Natural killer cell (primary cell): Measurements from ENCODE around the gene HOXA2. TPM values are rescaled to one million over a fixed set of nuclear protein-coding genes. Genes with fewer than 3 reads are reported as not detected.

Experiments used
- ATAC-seq, 3 donors: fragments of 150-1000 bp in 2 of 3; fragments of 200-7000 bp in 1 of 3; cut with Tn5 transposase; 1 replicate in 1 of 3; 2 replicates in 2 of 3; pipeline ENCODE4 v1.10.0; 2021; ENCODE audit warnings: mild to moderate bottlenecking in 2 of 3, moderate library complexity in 2 of 3
- DNase-seq, 2 donors: peaks; one replicate each; pipeline versions ENCODE4 v3.0.0 to v3.0.0-alpha.2; 2013 to 2021; ENCODE audit warnings: mixed read lengths in 1 of 2
- H3K27ac ChIP-seq: one replicate; pipeline ENCODE4 v1.5.1; 2013; ENCODE audit warnings: mild to moderate bottlenecking, low read length
- H3K27me3 ChIP-seq: one replicate; pipeline ENCODE4 v1.6.1; 2013; ENCODE audit warnings: low read length; ENCODE audit not compliant: control insufficient read depth, insufficient read depth
- H3K36me3 ChIP-seq: one replicate; pipeline ENCODE4 v1.6.1; 2013; ENCODE audit warnings: low read length; ENCODE audit not compliant: control insufficient read depth, insufficient read depth
- H3K4me1 ChIP-seq: one replicate; pipeline ENCODE4 v1.6.1; 2013; ENCODE audit warnings: low read length; ENCODE audit not compliant: control insufficient read depth, insufficient read depth
- H3K4me3 ChIP-seq: one replicate; pipeline ENCODE4 v1.5.1; 2013; ENCODE audit warnings: low read length
- H3K9me3 ChIP-seq: one replicate; pipeline ENCODE4 v1.6.1; 2013; ENCODE audit warnings: low read length; ENCODE audit not compliant: control insufficient read depth, insufficient read depth
- H3K27ac Mint-ChIP-seq, 2 donors: one replicate each; pipeline ENCODE4 v1.8.0; 2022; ENCODE audit warnings: mild to moderate bottlenecking in 2 of 2, mixed read lengths in 2 of 2, moderate library complexity in 1 of 2
- H3K27me3 Mint-ChIP-seq, 2 donors: one replicate each; pipeline ENCODE4 v1.8.0; 2022; ENCODE audit warnings: low read depth in 2 of 2, mixed read lengths in 2 of 2
- H3K36me3 Mint-ChIP-seq: one replicate; pipeline ENCODE4 v1.8.0; 2022; ENCODE audit warnings: mixed read lengths
- H3K4me1 Mint-ChIP-seq, 2 donors: one replicate each; pipeline ENCODE4 v1.8.0; 2022; ENCODE audit warnings: mixed read lengths in 2 of 2
- H3K4me3 Mint-ChIP-seq: one replicate; pipeline ENCODE4 v1.8.0; 2022; ENCODE audit warnings: mild to moderate bottlenecking, moderate library complexity, mixed read lengths
- H3K9me3 Mint-ChIP-seq, 2 donors: one replicate each; pipeline ENCODE4 v1.8.0; 2022; ENCODE audit warnings: mixed read lengths in 2 of 2
- CTCF ChIP-seq: fragments of 200-600 bp; IDR thresholded peaks from one replicate; pipeline ENCODE4 v1.8.0; 2022; ENCODE audit warnings: antibody characterized with exemption
- WGBS: methylation state at CpG from one replicate; pipeline ENCODE4 v1.1.7; 2013; ENCODE audit warnings: missing lambda C conversion rate; ENCODE audit not compliant: insufficient coverage; 5-methylcytosine and 5-hydroxymethylcytosine counted together
- intact Hi-C: fragments of 100-400 bp; cut with micrococcal nuclease; formaldehyde crosslinking; loops from one replicate; pipeline ENCODE4 v1.14.2; 2022
- total RNA-seq, 4 donors: library from RNA; stranded (reverse); fragments of 120-200 nt in 1 of 4; gene quantifications; one replicate each; pipeline versions ENCODE4 v1.2.3 to v1.2.4, GENCODE V29; 2013 to 2022

The HOXA2 gene
- total RNA-seq, 3 donors from 2014 or later (not counting 1 experiment from before 2014, with no cell fraction given): not detected

- ATAC-seq (peak in 1 of 3 donors; percentile 4), DNase-seq (no peak)
- Mint-ChIP-seq H3K9me3 (no peaks in the 10 kb centered on the region), H3K4me3 (peak overlapping the region; percentile 89), H3K36me3 (no peaks in the 10 kb centered on the region), H3K27me3 (peaks cover 72 to 75% of the 10 kb centered on the region in 2 donors), H3K27ac (peak overlapping the region; percentile 4 to 64), H3K4me1 (peaks cover 32 to 37% of the 10 kb centered on the region in 2 donors)
- intact Hi-C loops: loop anchor here (2.0 to 5.0 kb wide), 3 partner anchors 37 to 1285 kb away; partner anchors contain the start of genes HOXA1 and HOXA11
- no peak for TF ChIP-seq CTCF
- H3K27me3 ChIP-seq: peaks cover 72% of the 10 kb centered on the region
- peak overlapping the region; percentile 30 for H3K4me3 ChIP-seq
- no peaks in the 10 kb centered on the region for H3K9me3 ChIP-seq
- WGBS: 22% methylated on average over 11 of the region's 13 CpGs
- peaks cover 61% of the 10 kb centered on the region for H3K4me1 ChIP-seq
- no peaks in the 10 kb centered on the region for H3K36me3 ChIP-seq
- peak overlapping the region; percentile 11 for H3K27ac ChIP-seq
These were observed 47.5 kb upstream of the HOXA2 start for GRCh38 chr7:27149842-27150567.

DNA sequence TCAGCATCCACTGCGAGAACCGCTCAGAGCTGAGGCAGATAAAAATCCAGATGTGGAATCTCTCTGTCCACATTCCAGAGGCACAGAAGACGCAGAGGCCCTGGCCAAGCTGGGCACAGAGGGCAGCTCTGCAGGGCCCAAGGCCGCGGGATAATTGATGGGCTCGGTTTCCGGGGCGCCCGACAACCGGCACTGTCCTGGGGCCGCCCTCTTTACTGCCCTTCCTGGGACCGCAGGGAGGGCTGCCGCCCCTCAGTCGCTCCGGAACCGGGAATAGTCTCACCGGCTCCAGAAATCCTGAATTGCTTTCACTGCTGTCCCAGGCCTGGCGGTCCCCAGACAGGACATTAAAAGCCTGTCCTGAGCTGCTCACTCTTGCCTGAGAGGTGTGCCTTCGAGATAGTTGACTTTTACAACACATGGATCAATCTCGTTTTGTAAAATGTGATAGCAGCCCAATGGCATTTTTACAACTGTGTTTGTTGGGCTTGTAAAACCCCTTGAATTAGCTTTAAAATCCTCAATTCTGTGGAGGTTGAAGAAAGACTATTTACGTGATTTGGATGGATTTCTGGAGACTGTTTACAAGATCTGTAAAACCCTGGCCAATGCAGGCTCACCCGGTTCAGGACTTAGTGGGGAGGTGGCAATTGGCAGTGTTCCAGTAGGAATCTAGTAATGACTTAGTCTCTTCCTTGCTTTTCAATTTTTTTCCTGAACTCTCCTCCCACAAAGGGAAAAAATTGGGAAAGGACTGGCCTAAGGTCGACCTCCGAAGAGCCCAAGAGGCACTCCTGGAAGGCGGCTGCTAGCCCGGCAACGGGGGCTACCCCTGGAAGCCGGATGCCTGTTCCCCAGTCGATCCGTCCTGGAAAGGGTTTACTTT is 46.5 kb upstream of the HOXA2 start:
- Histone ChIP-seq H3K27ac (no peak overlapping the region), H3K27me3 (peaks cover 63% of the 10 kb centered on the region), H3K4me3 (no peak overlapping the region), H3K4me1 (peaks cover 54% of the 10 kb centered on the region), H3K9me3 (no peaks in the 10 kb centered on the region), H3K36me3 (no peaks in the 10 kb centered on the region)
- 41% methylated on average over 30 of the region's 30 CpGs for WGBS
- intact Hi-C loops: no loop called here
- no peak for TF ChIP-seq CTCF
- Mint-ChIP-seq H3K27ac (no peak overlapping the region), H3K27me3 (peaks cover 64 to 67% of the 10 kb centered on the region in 2 donors), H3K9me3 (no peaks in the 10 kb centered on the region), H3K4me3 (no peak overlapping the region), H3K4me1 (peaks cover 22 to 28% of the 10 kb centered on the region in 2 donors), H3K36me3 (no peaks in the 10 kb centered on the region)
- DNase-seq (peak in 1 of 2 donors; percentile 6), ATAC-seq (no peak)

DNA sequence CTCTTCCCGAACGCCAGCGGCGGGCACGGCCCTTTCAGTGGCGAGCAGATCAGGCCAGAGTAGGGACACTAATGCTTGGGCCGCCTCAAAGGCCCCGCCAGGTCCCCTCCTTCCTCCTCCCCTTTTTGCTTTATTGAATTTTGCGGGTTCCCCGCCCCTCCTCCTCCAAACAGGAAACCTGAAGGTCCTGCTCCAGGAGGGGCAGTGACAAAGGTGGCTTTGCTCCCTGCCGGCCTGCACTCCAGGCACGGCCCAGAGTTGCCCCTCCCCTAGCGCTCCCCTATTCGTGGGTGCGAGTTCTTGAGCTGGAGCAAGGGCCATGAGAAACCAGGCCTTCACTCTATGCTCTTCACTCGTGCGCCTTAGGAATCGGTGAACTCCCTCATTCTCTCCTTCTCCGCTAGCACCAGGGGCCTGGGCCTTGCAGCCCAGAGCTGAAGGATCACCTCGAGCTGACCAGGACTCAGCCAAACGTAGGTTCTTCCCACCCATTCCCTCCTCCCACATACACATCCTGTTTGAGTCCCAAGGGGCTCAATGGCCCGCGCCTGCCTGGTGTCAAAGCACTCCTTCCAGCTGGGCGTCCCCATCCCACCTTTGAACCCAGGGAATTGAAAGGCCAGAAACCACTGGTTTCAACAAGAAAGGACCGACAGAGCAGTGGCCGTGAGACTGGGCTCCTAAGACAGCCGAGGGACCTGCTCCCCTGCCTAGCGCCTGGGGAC is 45.7 kb upstream of the HOXA2 start:
- Histone ChIP-seq H3K4me1 (peaks cover 56% of the 10 kb centered on the region), H3K27me3 (peaks cover 59% of the 10 kb centered on the region), H3K36me3 (no peaks in the 10 kb centered on the region), H3K9me3 (no peaks in the 10 kb centered on the region), H3K27ac (no peak overlapping the region), H3K4me3 (peak overlapping the region; percentile 4)
- peak overlapping the region; percentile 83 for H3K4me3 Mint-ChIP-seq
- H3K4me1 Mint-ChIP-seq: peaks cover 22 to 28% of the 10 kb centered on the region in 2 donors
- no peaks in the 10 kb centered on the region for H3K36me3 Mint-ChIP-seq
- intact Hi-C loops: no loop called here
- H3K9me3 Mint-ChIP-seq: no peaks in the 10 kb centered on the region
- peak in 1 of 2 donors; percentile 10 for DNase-seq
- H3K27me3 Mint-ChIP-seq: peaks cover 56 to 59% of the 10 kb centered on the region in 2 donors
- WGBS: 16% methylated on average over 28 of the region's 28 CpGs
- TF ChIP-seq CTCF: no peak
- no peak for ATAC-seq
- H3K27ac Mint-ChIP-seq: no peak overlapping the region
